Effector memory CD4-positive, alpha-beta T cell (primary cell): Measurements from ENCODE around the gene PKD1L1.
"Not testable (repeated sequence)": the region's sequence is repeated elsewhere in the genome, so short reads cannot be mapped to it uniquely, and the experiment has no call there.

Experiments used
- DNase-seq, 3 donors: peaks; one replicate each; pipeline ENCODE4 v3.0.0-alpha.2; 2020
- H3K27ac ChIP-seq: 2 replicates; pipeline ENCODE4 v1.7.0; 2013; ENCODE audit warnings: mild to moderate bottlenecking, low read length, moderate library complexity; ENCODE audit not compliant: insufficient read depth, poor library complexity, severe bottlenecking
- H3K27me3 ChIP-seq: replicated peaks from 2 replicates; pipeline ENCODE4 v1.7.0; 2013; ENCODE audit warnings: mild to moderate bottlenecking, low read length; ENCODE audit not compliant: insufficient read depth, control insufficient read depth, poor library complexity, severe bottlenecking
- H3K36me3 ChIP-seq: 2 replicates; pipeline ENCODE4 v1.7.0; 2013; ENCODE audit warnings: mild to moderate bottlenecking, low read length, moderate library complexity; ENCODE audit not compliant: control insufficient read depth, insufficient read depth
- H3K4me1 ChIP-seq: 2 replicates; pipeline ENCODE4 v1.7.0; 2013; ENCODE audit warnings: low read length, mild to moderate bottlenecking; ENCODE audit not compliant: control insufficient read depth, insufficient read depth, poor library complexity, severe bottlenecking
- H3K4me3 ChIP-seq: 2 replicates; pipeline ENCODE4 v1.7.0; 2013; ENCODE audit warnings: low read length, low read depth, mild to moderate bottlenecking; ENCODE audit not compliant: insufficient read depth, poor library complexity, severe bottlenecking
- H3K9me3 ChIP-seq: 2 replicates; pipeline ENCODE4 v1.7.0; 2013; ENCODE audit warnings: mild to moderate bottlenecking, low read length, moderate library complexity; ENCODE audit not compliant: control insufficient read depth

PKD1L1 gene

DNA sequence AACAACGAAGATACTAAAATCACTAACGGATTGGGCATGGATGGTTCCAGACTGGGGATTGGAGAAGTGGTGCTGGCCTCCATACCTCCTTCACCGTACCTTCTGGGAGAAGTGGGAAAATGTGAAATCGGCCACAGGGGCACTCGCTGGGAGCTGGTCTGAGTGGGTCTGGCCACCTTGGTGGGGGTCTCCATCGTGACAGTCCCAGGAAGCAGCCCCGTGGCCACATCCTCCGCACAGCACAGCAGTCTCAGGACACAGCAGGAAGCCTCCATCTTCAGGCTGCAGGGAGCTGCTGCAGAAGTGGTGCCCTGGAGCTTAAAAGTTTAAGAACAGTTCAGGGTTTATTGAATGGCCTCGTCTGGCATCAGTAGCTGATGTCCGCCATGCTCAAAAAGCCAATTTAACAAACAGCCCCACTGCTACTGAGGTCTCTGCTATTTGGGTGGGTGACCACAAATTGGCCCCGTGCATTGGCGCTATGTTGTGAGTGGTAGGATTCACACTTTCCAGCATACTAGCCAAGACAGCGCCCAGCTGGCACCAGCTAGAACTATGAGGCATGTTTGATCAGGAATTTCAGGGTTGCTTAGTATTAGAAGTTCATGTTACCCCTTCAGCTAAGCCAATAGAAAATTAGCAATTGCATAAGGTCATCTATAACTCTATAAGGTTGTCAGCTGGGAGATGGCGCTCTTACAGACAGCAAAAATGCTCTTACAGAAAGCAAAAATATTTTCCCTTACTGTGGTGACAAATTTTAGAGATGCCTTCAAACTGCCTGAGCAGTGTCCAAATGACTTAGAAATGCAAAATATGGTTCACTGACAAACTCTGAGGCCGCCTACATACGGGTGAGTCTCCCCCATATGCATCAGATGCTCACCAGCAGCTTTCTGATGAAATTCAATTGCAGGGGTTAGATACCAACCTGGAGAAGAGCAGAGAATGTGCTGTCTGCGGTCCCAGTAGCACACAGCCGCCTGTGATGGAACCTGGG, 17.0 kb downstream of the PKD1L1 start:
- no peaks in the 10 kb centered on the region for H3K4me1 ChIP-seq
- DNase-seq, result no peak
- H3K36me3 ChIP-seq, result no peaks in the 10 kb centered on the region
- H3K9me3 ChIP-seq, result no peaks in the 10 kb centered on the region
- no peak overlapping the region for H3K27ac ChIP-seq
- no peaks in the 10 kb centered on the region for H3K27me3 ChIP-seq
- no peak overlapping the region for H3K4me3 ChIP-seq

DNA sequence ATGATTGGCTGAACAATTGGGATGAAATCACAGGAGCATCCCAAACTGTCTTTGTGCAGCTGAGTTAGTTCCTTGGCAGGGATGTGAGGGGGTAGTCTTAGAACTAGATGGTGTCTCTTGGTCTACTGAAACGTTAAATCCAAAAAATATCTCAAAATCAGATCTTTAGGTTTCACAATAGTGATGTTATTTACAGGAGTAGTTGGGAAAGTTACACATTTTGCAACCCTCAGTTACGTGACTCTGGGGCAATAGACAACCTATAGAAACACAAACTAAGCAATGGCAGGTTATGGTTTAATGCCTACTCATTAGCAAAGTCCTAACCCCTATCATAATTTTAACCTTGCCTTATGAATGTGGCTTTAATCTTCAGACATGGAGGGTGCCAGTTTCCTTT, 24.0 kb downstream of the PKD1L1 start:
- Histone ChIP-seq H3K4me1 (no peaks in the 10 kb centered on the region), H3K27me3 (no peaks in the 10 kb centered on the region), H3K36me3 (no peaks in the 10 kb centered on the region), H3K27ac (no peak overlapping the region), H3K9me3 (no peaks in the 10 kb centered on the region), H3K4me3 (no peak overlapping the region)
- DNase-seq, result no peak

DNA sequence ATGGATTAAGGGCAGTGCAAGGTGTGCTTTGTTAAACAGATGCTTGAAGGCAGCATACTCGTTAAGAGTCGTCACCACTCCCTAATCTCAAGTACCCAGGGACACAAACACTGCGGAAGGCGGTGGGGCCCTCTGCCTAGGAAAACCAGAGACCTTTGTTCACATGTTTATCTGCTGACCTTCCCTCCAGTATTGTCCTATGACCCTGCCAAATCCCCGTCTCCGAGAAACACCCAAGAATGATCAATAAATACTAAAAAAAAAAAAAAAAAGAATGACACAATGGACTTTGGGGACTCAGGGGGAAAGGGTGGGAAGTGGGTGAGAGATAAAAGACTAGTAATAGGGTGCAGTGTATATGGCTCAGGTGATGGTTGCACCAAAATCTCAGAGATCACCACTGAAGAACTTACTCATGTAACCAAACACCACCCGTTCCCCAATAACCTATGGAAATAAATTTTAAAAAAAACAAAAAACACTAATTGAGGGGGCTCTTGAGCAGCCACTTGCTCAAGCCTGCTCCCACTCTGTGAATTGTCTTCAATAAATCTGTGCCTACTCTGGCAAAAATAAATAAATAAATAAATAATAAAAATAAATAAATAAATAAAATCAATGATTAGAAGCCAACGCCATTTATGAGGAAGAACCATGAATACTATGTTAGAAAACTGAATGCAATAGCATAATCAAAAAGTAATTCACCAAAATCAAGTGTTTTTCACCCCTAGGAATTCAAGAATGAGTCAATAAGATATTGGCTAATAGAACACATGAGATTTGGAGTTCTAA, 25.0 kb downstream of the PKD1L1 start:
- not testable (repeated sequence) for H3K4me3 ChIP-seq, H3K27me3 ChIP-seq, H3K36me3 ChIP-seq, H3K4me1 ChIP-seq, H3K27ac ChIP-seq, DNase-seq, H3K9me3 ChIP-seq

DNA sequence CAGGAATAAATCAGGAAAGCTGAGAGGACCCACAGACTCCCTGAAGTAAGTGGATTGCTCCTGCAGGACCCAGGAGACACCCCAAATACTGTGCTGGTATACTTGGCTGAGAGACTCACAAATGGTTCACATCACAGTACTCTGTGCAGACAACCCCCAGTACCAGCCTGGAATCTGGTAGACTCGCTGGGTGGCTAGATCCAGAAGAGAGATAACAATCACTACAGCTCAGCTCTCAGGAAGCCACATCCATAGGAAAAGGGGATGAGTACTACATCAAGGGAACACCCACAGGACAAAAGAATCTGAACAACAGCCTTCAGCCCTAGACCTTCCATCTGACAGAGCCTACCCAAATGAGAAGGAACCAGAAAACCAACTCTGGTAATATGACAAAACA, 31.8 kb downstream of the PKD1L1 start:
- H3K27ac ChIP-seq, H3K4me3 ChIP-seq, H3K36me3 ChIP-seq, H3K9me3 ChIP-seq, H3K4me1 ChIP-seq, DNase-seq, H3K27me3 ChIP-seq: not testable (repeated sequence)

DNA sequence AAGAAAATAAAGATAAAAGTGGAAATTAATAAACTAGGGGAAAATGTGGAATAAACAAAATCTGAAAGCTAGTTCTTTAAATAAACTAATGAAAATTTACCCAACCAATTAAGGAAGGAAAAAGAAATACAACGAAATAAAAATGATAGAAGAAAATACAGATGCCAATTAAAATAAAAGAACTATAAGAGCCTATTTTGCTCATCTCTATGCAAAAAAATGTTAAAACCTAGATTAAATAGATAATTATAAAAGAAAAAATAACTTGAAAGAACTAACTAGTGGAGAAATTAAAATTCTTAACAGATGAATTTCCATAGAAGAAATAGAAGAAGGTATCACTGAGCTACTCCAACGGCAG, 32.7 kb downstream of the PKD1L1 start:
- no peak overlapping the region for H3K27ac ChIP-seq
- no peak for DNase-seq
- H3K4me3 ChIP-seq, result no peak overlapping the region
- no peaks in the 10 kb centered on the region for H3K36me3 ChIP-seq
- no peaks in the 10 kb centered on the region for H3K27me3 ChIP-seq
- H3K9me3 ChIP-seq, result no peaks in the 10 kb centered on the region
- H3K4me1 ChIP-seq, result no peaks in the 10 kb centered on the region

DNA sequence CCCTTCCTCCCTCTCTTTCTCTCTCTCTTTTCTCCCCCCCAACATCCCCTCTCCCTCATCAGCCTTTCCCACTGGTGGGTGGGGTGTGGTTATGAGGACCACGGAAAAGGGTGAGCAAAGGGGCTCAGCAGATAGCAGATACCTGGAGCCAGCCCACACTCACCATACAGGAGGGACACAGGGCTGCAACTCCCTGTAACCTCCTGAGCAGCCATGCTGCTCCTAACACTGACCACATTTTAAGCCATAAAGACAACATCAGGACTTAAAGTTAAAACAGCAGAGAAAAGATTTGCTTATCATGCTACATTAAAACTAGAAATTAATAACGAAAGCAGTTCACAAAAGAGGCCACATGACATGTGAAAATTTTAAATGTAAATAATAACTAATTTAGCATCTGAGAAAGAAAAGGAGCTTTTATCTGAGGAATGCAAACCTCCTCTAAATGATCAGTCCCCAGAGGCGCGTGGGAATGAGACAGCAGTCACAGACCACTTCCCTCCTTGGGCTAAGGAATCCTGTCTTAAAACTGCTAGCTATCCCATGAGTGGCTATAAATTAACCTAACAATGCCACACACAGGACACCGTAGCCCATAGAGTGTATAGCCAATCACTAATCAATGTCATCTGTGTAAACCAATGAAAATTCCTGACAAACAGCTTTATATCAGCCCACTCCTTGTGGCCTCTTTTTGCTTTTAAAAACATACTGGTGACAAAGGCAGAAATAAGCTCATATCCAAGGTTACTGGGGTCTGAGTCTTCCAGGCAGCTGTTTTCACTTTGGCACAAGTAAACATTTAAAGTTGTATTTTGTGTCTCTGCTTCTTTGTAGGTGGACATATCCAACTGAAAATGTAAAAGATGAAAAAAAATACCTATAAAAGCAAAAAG, 33.3 kb downstream of the PKD1L1 start:
- H3K36me3 ChIP-seq, result no peaks in the 10 kb centered on the region
- no peaks in the 10 kb centered on the region for H3K9me3 ChIP-seq
- no peaks in the 10 kb centered on the region for H3K27me3 ChIP-seq
- no peaks in the 10 kb centered on the region for H3K4me1 ChIP-seq
- no peak overlapping the region for H3K27ac ChIP-seq
- no peak overlapping the region for H3K4me3 ChIP-seq
- no peak for DNase-seq

DNA sequence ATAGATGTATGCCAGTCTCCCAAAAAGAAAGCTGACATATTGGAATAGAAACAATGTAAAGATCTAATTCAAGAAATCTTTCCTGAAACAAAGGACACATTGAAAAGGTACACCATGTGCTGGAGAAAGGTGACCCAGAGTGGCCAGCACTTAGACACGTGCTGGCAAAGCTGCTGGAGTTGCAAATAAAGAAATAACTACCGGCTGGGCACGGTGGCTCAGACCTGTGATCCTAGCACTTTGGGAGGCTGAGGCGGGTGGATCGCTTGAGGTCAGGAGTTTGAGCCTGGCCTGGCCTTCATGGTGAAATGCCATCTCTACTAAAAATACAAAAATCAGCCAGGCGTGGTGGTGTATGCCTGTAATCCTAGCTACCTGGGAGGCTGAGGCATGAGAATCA, 35.9 kb downstream of the PKD1L1 start:
- H3K36me3 ChIP-seq, result no peaks in the 10 kb centered on the region
- no peaks in the 10 kb centered on the region for H3K4me1 ChIP-seq
- H3K9me3 ChIP-seq, result no peaks in the 10 kb centered on the region
- DNase-seq, result no peak
- no peak overlapping the region for H3K27ac ChIP-seq
- H3K27me3 ChIP-seq, result no peaks in the 10 kb centered on the region
- no peak overlapping the region for H3K4me3 ChIP-seq

DNA sequence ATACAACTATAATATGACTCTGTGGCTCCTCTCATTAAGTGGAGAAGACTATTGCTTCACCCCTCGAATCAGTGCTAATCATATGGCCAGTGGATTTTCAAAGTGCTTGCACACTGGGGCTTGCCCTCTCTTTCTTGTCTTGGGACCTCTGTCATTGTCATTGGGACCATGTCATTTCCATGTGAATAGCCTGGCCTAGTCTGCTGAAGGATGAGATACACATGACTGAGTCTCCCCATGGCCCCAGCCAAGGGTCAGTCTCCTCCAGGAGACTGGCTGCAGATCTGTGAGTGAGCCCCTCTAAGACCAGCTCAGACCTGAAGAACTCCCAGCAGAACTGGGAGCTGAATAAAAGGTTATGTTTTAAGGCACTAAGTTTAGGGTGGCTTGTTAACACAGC, 39.5 kb downstream of the PKD1L1 start:
- Histone ChIP-seq H3K9me3 (no peaks in the 10 kb centered on the region), H3K4me1 (no peaks in the 10 kb centered on the region), H3K4me3 (no peak overlapping the region), H3K27ac (no peak overlapping the region), H3K27me3 (no peaks in the 10 kb centered on the region), H3K36me3 (no peaks in the 10 kb centered on the region)
- DNase-seq, result no peak

DNA sequence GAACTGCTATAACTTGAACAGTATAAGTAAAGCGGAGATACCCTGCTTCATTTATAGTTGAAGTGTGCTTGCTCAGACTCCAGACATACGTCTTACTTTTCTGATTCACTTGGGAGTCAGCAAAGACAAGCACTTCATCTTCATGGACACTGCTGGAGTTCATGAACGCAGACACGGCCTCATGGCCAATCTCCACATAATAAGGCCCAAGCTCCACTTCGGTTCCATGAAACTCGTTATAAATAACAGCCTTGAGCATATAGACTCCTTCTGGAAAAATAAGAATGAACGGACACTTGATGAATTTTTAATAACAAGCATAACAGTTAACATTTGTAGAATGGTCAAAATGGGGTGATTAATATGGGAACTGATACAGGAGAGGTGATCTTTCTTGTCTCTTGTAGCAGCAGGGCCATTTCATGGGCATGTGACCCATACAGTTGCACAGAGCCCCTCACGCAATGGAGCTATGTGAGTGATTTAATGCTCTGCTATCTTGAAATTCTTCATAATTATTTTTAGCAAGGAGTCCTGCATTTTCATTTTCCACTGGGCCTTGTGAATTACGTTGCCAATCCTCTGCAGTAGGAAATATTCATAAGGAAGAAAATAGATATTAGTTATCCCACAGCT, 40.2 kb downstream of the PKD1L1 start:
- H3K36me3 ChIP-seq, result no peaks in the 10 kb centered on the region
- no peaks in the 10 kb centered on the region for H3K4me1 ChIP-seq
- H3K27me3 ChIP-seq, result no peaks in the 10 kb centered on the region
- no peak overlapping the region for H3K27ac ChIP-seq
- no peaks in the 10 kb centered on the region for H3K9me3 ChIP-seq
- DNase-seq, result no peak
- no peak overlapping the region for H3K4me3 ChIP-seq
